ENCODE results near the gene UNG. TPM values are rescaled to one million over a fixed set of nuclear protein-coding genes. Genes with fewer than 3 reads are reported as not detected.

UNG gene
- total RNA-seq, 1 donor from 2014 or later, result 77.6 TPM

DNA sequence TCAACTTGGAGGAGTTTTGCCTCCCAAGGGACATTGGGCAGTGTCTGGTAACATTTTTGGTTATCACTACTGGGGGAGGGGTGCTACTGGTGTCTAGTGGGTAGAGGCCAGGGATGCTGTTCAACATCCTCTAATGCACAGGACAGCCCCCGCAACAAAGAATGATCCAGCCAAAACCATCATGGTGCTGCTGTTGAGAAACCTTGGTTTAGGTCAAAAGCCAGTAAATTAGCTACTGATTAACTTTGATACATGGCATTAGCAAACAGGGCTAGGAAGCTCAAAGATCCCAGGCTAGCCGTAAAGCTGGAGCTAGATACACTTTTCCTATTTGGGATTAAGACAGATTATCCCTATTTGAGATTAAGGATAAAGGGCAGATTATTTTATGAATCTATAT is 13.0 kb upstream of the UNG start:
- no peaks in the 10 kb centered on the region for H3K27me3 Mint-ChIP-seq (ENCODE audit: low read depth)
- H3K4me1 Mint-ChIP-seq, result no peaks in the 10 kb centered on the region
- DNase-seq (ENCODE audit: low read depth, low spot score), result no peak
- no peak overlapping the region for H3K27ac Mint-ChIP-seq (ENCODE audit: unreplicated experiment)
- H3K36me3 Mint-ChIP-seq (ENCODE audit: low read depth), result peaks cover 3% of the 10 kb centered on the region
- TF ChIP-seq, protein P1, sequence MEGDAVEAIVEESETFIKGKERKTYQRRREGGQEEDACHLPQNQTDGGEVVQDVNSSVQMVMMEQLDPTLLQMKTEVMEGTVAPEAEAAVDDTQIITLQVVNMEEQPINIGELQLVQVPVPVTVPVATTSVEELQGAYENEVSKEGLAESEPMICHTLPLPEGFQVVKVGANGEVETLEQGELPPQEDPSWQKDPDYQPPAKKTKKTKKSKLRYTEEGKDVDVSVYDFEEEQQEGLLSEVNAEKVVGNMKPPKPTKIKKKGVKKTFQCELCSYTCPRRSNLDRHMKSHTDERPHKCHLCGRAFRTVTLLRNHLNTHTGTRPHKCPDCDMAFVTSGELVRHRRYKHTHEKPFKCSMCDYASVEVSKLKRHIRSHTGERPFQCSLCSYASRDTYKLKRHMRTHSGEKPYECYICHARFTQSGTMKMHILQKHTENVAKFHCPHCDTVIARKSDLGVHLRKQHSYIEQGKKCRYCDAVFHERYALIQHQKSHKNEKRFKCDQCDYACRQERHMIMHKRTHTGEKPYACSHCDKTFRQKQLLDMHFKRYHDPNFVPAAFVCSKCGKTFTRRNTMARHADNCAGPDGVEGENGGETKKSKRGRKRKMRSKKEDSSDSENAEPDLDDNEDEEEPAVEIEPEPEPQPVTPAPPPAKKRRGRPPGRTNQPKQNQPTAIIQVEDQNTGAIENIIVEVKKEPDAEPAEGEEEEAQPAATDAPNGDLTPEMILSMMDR (conservative IDR thresholded peaks at IDR 0.05), result no peak
- H3K4me3 Mint-ChIP-seq, result no peak overlapping the region
- H3K9me3 Mint-ChIP-seq, result no peaks in the 10 kb centered on the region

DNA sequence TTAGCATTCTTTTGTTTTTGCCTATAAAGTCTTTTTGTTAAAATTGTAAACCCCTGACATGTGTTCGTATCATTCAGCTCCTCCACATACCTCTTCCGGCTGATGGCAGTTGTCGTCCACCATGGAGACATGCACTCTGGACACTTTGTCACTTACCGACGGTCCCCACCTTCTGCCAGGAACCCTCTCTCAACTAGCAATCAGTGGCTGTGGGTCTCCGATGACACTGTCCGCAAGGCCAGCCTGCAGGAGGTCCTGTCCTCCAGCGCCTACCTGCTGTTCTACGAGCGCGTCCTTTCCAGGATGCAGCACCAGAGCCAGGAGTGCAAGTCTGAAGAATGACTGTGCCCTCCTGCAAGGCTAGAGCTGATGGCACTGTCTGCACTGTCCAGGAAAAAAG is 11.8 kb upstream of the UNG start:
- Mint-ChIP-seq H3K27me3 (ENCODE audit: low read depth) (no peaks in the 10 kb centered on the region), H3K27ac (ENCODE audit: unreplicated experiment) (no peak overlapping the region)
- TF ChIP-seq, protein P1 (conservative IDR thresholded peaks at IDR 0.05), result no peak

DNA sequence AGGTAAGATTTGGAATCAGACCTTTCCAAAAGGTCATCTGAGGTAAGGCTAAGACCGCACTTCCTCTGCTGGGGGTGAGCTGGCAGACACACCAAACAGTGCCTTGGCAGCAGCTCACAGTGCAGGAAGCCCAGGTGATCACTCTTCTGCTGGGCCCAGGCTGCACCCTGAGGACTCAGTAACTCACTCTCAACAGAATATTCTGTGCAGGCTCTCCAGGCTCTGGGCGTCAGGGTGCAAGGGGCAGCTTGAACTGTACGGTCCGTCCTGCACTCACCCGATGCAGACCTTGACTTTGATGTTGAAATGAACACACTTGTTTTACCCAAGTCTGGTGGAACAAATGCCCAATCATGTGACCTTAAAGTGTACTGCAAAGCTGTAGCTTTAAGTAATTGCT is 10.1 kb upstream of the UNG start:
- Mint-ChIP-seq H3K36me3 (ENCODE audit: low read depth) (peaks cover 5% of the 10 kb centered on the region), H3K27ac (ENCODE audit: unreplicated experiment) (no peak overlapping the region), H3K4me3 (no peak overlapping the region), H3K27me3 (ENCODE audit: low read depth) (no peaks in the 10 kb centered on the region), H3K4me1 (peaks cover 14% of the 10 kb centered on the region), H3K9me3 (no peaks in the 10 kb centered on the region)
- TF ChIP-seq, protein P1 (conservative IDR thresholded peaks at IDR 0.05), result no peak
- DNase-seq (ENCODE audit: low read depth, low spot score), result no peak

More for the DNA sequence above, 11.8 kb upstream of the UNG start:
- H3K36me3 Mint-ChIP-seq (ENCODE audit: low read depth), result peaks cover 3% of the 10 kb centered on the region
- no peak for DNase-seq (ENCODE audit: low read depth, low spot score)
- H3K9me3 Mint-ChIP-seq, result no peaks in the 10 kb centered on the region
- H3K4me1 Mint-ChIP-seq, result peaks cover 3% of the 10 kb centered on the region
- H3K4me3 Mint-ChIP-seq, result no peak overlapping the region

DNA sequence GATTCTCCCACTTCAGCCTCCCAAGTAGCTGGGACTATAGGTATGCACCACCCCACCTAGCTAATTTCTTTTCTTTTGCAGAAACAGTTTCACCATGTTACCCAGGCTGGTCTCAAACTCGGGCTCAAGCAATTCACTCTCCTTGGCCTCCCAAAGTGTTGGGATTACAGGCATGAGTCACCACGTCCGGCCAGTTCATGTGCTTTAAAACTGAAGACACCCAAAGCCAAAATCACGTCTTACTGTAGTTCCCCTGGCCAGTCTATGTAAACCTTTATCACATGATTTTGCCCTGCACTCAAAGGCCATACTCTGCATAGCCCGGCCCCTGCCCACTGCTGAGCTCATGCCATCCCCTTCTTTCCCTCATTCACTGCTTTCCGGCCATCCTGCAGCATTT is 8.6 kb upstream of the UNG start:
- no peaks in the 10 kb centered on the region for H3K27me3 Mint-ChIP-seq (ENCODE audit: low read depth)
- no peak overlapping the region for H3K4me3 Mint-ChIP-seq
- peaks cover 29% of the 10 kb centered on the region for H3K4me1 Mint-ChIP-seq
- DNase-seq (ENCODE audit: low read depth, low spot score), result no peak
- H3K36me3 Mint-ChIP-seq (ENCODE audit: low read depth), result peaks cover 6% of the 10 kb centered on the region
- H3K9me3 Mint-ChIP-seq, result no peaks in the 10 kb centered on the region
- no peak overlapping the region for H3K27ac Mint-ChIP-seq (ENCODE audit: unreplicated experiment)
- TF ChIP-seq, protein P1 (conservative IDR thresholded peaks at IDR 0.05), result no peak

DNA sequence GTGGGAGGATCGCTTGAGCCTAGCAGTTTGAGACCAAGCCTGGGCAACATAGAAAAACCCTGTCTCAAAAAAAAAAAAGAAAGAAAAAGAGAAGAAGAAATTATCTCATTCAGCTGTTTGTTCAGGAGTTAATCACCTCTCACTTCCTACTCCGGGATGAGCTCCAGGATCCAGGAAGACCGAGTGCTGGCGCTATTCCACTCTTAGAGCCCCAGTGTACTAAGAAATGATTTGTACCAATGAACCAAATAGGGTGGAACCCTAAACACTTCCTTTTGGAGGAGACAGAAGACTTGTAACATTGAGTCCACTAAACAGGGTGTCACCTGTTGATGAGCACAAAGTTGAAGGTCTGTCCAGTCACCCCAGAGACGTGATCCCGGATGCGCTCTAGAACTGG is 7.7 kb upstream of the UNG start:
- Mint-ChIP-seq H3K27me3 (ENCODE audit: low read depth) (no peaks in the 10 kb centered on the region), H3K4me3 (no peak overlapping the region), H3K4me1 (peaks cover 33% of the 10 kb centered on the region), H3K36me3 (ENCODE audit: low read depth) (peaks cover 6% of the 10 kb centered on the region), H3K27ac (ENCODE audit: unreplicated experiment) (no peak overlapping the region), H3K9me3 (no peaks in the 10 kb centered on the region)
- TF ChIP-seq, protein P1 (conservative IDR thresholded peaks at IDR 0.05), result no peak
- DNase-seq (ENCODE audit: low read depth, low spot score), result no peak

Data from neural crest cell (in vitro differentiated cells).